Smooth muscle cell (in vitro differentiated cells): ENCODE measurements around the gene TRIM42. TPM values are rescaled to one million over a fixed set of nuclear protein-coding genes. Genes with fewer than 3 reads are reported as not detected.

Experiments used
- DNase-seq: peaks from one replicate; lab custom pipeline; 2025; ENCODE audit not compliant: unreplicated experiment; lab: John Stamatoyannopoulos, UW
- H2AFZ ChIP-seq: fragments of 200-600 bp; sonication (generic); 2 replicates; pipeline ENCODE4 v1.6.0; 2016; ENCODE audit warnings: antibody characterized with exemption, low read depth, mild to moderate bottlenecking
- H3F3A ChIP-seq: fragments of 200-600 bp; sonication (generic); 2 replicates; pipeline ENCODE4 v1.6.0; 2017; ENCODE audit warnings: antibody characterized with exemption, low read depth
- H3K27ac ChIP-seq: fragments of 200-600 bp; sonication (generic); 2 replicates; pipeline ENCODE4 v1.5.1; 2016; ENCODE audit warnings: low read depth, mild to moderate bottlenecking
- H3K27me3 ChIP-seq: fragments of 200-600 bp; sonication (generic); 2 replicates; pipeline ENCODE4 v1.6.1; 2016; ENCODE audit warnings: low read depth, mild to moderate bottlenecking
- H3K36me3 ChIP-seq: fragments of 200-600 bp; sonication (generic); 2 replicates; pipeline ENCODE4 v1.5.1; 2016; ENCODE audit warnings: low read depth
- H3K4me1 ChIP-seq: fragments of 200-600 bp; sonication (generic); 2 replicates; pipeline ENCODE4 v1.5.1; 2016; ENCODE audit warnings: low read depth
- H3K4me2 ChIP-seq: fragments of 200-600 bp; sonication (generic); 2 replicates; pipeline ENCODE4 v1.6.0; 2016; ENCODE audit warnings: mild to moderate bottlenecking
- H3K4me3 ChIP-seq: fragments of 200-600 bp; sonication (generic); 2 replicates; pipeline ENCODE4 v1.5.1; 2016; ENCODE audit warnings: mild to moderate bottlenecking
- H3K79me2 ChIP-seq: fragments of 200-600 bp; sonication (generic); 2 replicates; pipeline ENCODE4 v1.6.0; 2016; ENCODE audit warnings: low read depth, mild to moderate bottlenecking
- H3K9ac ChIP-seq: fragments of 200-600 bp; sonication (generic); 2 replicates; pipeline ENCODE4 v1.6.0; 2016; ENCODE audit warnings: low read depth
- H3K9me3 ChIP-seq: fragments of 200-600 bp; sonication (generic); replicated peaks from 2 replicates; pipeline ENCODE4 v1.5.1; 2016; ENCODE audit warnings: low read depth
- H4K20me1 ChIP-seq: fragments of 200-600 bp; sonication (generic); 2 replicates; pipeline ENCODE4 v1.6.0; 2016; ENCODE audit warnings: low read depth
- CTCF ChIP-seq: fragments of 200-600 bp; sonication (generic); IDR thresholded peaks from 2 replicates; pipeline ENCODE4 v1.5.1; 2017; ENCODE audit warnings: borderline replicate concordance, mild to moderate bottlenecking, antibody characterized with exemption; ENCODE audit not compliant: insufficient read depth, poor library complexity, severe bottlenecking
- whole genome bisulfite sequencing: methylation state at CpG from one replicate; pipeline ENCODE4 v1.1.7; 2016; ENCODE audit warnings: low lambda C conversion rate; 5-methylcytosine and 5-hydroxymethylcytosine counted together
- polyA plus RNA-seq: library from polyadenylated mRNA; unstranded; fragments of >200 nt; fragmentation: Nextera tagmentation; extraction: Ambion mirVana; gene quantifications from 2 replicates; pipeline ENCODE4 v1.2.1, GENCODE V29; 2016
- total RNA-seq: library from RNA; depleted of rRNA; stranded (reverse); fragments of >200 nt; gene quantifications from 2 replicates; pipeline ENCODE4 v1.2.3, GENCODE V29; 2014

The TRIM42 gene
- total and polyA plus RNA-seq, 2 experiments from 2014 or later = not detected

GRCh38 chr3:140630866-140631265 is 47.0 kb upstream of the TRIM42 start:
- DNase-seq = no peak
- no peak for TF ChIP-seq CTCF
- no peak overlapping the region for H3K4me3 ChIP-seq

DNA sequence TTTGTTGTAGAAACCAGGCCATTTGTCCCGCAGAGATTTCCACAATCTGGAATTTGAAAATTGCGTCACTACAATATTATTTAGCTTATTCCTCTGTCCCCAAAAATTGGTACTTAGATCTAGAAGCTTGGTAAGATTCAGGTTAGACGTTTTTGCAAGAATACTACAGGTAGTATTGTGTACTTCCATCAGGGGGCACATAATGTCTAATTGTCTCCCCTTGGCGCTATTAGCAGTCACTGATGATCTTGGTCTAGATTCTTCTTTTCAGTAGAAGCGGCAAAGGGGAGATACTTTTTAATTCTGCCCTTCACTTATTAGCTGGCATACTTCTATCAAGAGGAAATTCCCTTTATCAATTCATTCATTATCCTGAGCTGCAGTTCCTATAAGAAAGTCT is 42.6 kb upstream of the TRIM42 start:
- H3K9ac ChIP-seq = no peak overlapping the region
- no peak overlapping the region for H3K27ac ChIP-seq
- no peak for TF ChIP-seq CTCF
- no peak overlapping the region for H2AFZ ChIP-seq
- no peak for DNase-seq
- H3K9me3 ChIP-seq = no peaks in the 10 kb centered on the region
- no peaks in the 10 kb centered on the region for H3K27me3 ChIP-seq
- no peak overlapping the region for H3K4me2 ChIP-seq
- no peaks in the 10 kb centered on the region for H3K36me3 ChIP-seq
- H3K79me2 ChIP-seq = no peaks in the 10 kb centered on the region
- no peaks in the 10 kb centered on the region for H3F3A ChIP-seq
- WGBS = 77% methylated on average over 5 of the region's 5 CpGs
- H3K4me3 ChIP-seq = no peak overlapping the region
- no peaks in the 10 kb centered on the region for H4K20me1 ChIP-seq
- no peaks in the 10 kb centered on the region for H3K4me1 ChIP-seq

More at GRCh38 chr3:140630866-140631265, 47.0 kb upstream of the TRIM42 start:
- Histone ChIP-seq H3K4me2 (no peak overlapping the region), H3K27me3 (no peaks in the 10 kb centered on the region), H4K20me1 (no peaks in the 10 kb centered on the region), H3F3A (no peaks in the 10 kb centered on the region), H3K4me1 (no peaks in the 10 kb centered on the region), H3K9me3 (no peaks in the 10 kb centered on the region), H3K9ac (no peak overlapping the region), H2AFZ (no peak overlapping the region), H3K36me3 (no peaks in the 10 kb centered on the region), H3K79me2 (no peaks in the 10 kb centered on the region), H3K27ac (no peak overlapping the region)

GRCh38 chr3:140636406-140637138 is 41.3 kb upstream of the TRIM42 start:
- H3K9ac ChIP-seq = no peak overlapping the region
- H3F3A ChIP-seq = no peaks in the 10 kb centered on the region
- no peak overlapping the region for H3K27ac ChIP-seq
- H2AFZ ChIP-seq = no peak overlapping the region
- no peaks in the 10 kb centered on the region for H3K4me1 ChIP-seq
- no peaks in the 10 kb centered on the region for H3K36me3 ChIP-seq
- WGBS = 60% methylated on average over 6 of the region's 6 CpGs
- H3K4me2 ChIP-seq = no peak overlapping the region
- no peaks in the 10 kb centered on the region for H4K20me1 ChIP-seq
- H3K4me3 ChIP-seq = no peak overlapping the region
- DNase-seq = no peak
- H3K79me2 ChIP-seq = no peaks in the 10 kb centered on the region
- no peaks in the 10 kb centered on the region for H3K9me3 ChIP-seq
- no peaks in the 10 kb centered on the region for H3K27me3 ChIP-seq
- no peak for TF ChIP-seq CTCF

GRCh38 chr3:140651287-140651686 is 26.6 kb upstream of the TRIM42 start:
- 96% methylated on average over 23 of the region's 23 CpGs for WGBS
- Histone ChIP-seq H3K36me3 (no peaks in the 10 kb centered on the region), H3K4me3 (no peak overlapping the region), H3K79me2 (no peaks in the 10 kb centered on the region), H3K27ac (no peak overlapping the region), H3K9ac (no peak overlapping the region), H4K20me1 (no peaks in the 10 kb centered on the region), H3K9me3 (no peaks in the 10 kb centered on the region), H3K4me1 (no peaks in the 10 kb centered on the region), H3K27me3 (no peaks in the 10 kb centered on the region), H2AFZ (no peak overlapping the region), H3F3A (no peaks in the 10 kb centered on the region), H3K4me2 (no peak overlapping the region)
- DNase-seq = no peak
- TF ChIP-seq CTCF = no peak
